ENCODE results near the gene MRTFB. TPM values are rescaled to one million over a fixed set of nuclear protein-coding genes. Genes with fewer than 3 reads are reported as not detected.
A peak's percentile ranks its signal among the peaks of the same experiment; 100 is the strongest.

The MRTFB gene
- total and polyA plus RNA-seq, 3 donors from 2014 or later = 41.4 to 140 (median 91.4) TPM

DNA sequence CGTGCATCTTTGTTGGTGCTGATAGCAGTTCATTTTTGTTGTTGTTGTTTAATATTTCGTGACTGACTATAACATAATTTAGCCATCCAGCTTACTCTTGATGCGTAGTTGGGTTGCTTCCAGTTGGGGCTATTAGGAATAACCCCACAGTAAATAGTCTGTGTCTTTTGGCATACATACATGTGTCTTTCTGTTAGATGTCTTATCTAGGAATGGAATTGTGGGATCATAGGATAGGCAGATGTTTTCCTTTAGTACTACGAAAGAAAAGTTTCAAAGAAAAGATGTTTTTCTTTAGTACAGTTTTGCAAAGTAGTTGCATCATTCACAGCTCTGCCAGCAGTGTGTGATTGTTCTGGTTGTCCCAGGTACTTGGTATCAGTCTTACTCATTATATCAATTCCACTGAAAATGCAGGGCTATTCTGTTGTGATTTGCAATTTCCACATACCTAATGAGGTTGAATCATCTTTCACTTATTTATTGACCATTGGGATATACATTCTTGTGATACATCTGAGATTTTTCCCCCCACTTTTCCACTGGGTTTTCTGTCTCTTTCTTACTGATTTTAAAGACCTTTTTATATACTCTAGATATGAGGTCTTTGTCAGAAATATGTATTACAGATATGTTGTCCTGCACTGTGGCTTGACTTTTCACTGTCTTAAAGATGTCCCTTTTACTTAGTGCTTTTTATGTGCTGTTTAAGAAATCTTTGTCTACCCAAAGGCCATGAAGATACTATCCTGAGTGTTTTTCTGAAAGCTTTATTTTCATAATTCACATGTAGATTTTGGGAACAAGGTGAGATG is 173.3 kb downstream of the MRTFB start:
- no peaks in the 10 kb centered on the region for H3K27me3 ChIP-seq
- H3K36me3 ChIP-seq (ENCODE audit: low read depth, missing control alignments) = no peaks in the 10 kb centered on the region
- no peaks in the 10 kb centered on the region for H3K9me3 ChIP-seq
- H3K27ac ChIP-seq = no peak overlapping the region
- 96 to 98% methylated on average over 4 of the region's 4 CpGs for WGBS, 2 donors
- intact Hi-C loops (cut with DNase I; ENCODE audit: low total_unique reads) = loop anchor here (10.0 kb wide), 1 partner anchor 320 kb away; the partner anchor contains the start of gene ERCC4
- TF ChIP-seq POLR2A (IDR thresholded peaks at IDR 0.05) = no peak
- TF ChIP-seq, protein P1, sequence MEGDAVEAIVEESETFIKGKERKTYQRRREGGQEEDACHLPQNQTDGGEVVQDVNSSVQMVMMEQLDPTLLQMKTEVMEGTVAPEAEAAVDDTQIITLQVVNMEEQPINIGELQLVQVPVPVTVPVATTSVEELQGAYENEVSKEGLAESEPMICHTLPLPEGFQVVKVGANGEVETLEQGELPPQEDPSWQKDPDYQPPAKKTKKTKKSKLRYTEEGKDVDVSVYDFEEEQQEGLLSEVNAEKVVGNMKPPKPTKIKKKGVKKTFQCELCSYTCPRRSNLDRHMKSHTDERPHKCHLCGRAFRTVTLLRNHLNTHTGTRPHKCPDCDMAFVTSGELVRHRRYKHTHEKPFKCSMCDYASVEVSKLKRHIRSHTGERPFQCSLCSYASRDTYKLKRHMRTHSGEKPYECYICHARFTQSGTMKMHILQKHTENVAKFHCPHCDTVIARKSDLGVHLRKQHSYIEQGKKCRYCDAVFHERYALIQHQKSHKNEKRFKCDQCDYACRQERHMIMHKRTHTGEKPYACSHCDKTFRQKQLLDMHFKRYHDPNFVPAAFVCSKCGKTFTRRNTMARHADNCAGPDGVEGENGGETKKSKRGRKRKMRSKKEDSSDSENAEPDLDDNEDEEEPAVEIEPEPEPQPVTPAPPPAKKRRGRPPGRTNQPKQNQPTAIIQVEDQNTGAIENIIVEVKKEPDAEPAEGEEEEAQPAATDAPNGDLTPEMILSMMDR (IDR thresholded peaks at IDR 0.05) = no peak
- DNase-seq = no peak
- H3K4me3 ChIP-seq = no peak overlapping the region
- H3K4me1 ChIP-seq = peaks cover 11% of the 10 kb centered on the region

DNA sequence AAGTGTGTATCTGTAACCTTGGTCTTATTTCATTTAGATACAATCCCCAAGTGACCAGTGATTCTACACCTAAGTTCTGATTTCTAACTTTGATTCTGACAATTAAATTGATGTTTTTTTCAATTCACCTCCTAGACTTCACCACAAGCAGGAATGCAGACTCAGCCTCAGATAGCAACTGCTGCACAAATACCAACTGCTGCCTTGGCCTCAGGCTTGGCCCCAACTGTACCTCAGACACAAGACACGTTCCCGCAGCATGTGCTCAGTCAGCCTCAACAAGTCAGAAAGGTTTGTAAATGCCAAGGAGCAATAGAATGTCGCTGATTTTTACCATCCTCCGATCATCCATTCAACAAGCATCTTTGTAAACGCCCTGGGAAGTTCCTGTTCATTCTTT is 177.7 kb downstream of the MRTFB start:
- Histone ChIP-seq H3K27ac (no peak overlapping the region), H3K27me3 (no peaks in the 10 kb centered on the region), H3K4me1 (no peaks in the 10 kb centered on the region), H3K9me3 (no peaks in the 10 kb centered on the region), H3K36me3 (ENCODE audit: low read depth, missing control alignments) (no peaks in the 10 kb centered on the region), H3K4me3 (no peak overlapping the region)
- intact Hi-C loops (cut with DNase I; ENCODE audit: low total_unique reads) = loop anchor here (10.0 kb wide), 1 partner anchor 324 kb away; the partner anchor contains the start of gene ERCC4
- DNase-seq = no peak
- TF ChIP-seq POLR2A (IDR thresholded peaks at IDR 0.05) = no peak
- TF ChIP-seq, protein P1 (IDR thresholded peaks at IDR 0.05) = no peak
- 78 to 85% methylated on average over 5 of the region's 5 CpGs for WGBS, 2 donors

- H3K36me3 ChIP-seq (ENCODE audit: low read depth, missing control alignments) = no peaks in the 10 kb centered on the region
Measured at GRCh38 chr16:14249291-14250032, 178.3 kb downstream of the MRTFB start.

DNA sequence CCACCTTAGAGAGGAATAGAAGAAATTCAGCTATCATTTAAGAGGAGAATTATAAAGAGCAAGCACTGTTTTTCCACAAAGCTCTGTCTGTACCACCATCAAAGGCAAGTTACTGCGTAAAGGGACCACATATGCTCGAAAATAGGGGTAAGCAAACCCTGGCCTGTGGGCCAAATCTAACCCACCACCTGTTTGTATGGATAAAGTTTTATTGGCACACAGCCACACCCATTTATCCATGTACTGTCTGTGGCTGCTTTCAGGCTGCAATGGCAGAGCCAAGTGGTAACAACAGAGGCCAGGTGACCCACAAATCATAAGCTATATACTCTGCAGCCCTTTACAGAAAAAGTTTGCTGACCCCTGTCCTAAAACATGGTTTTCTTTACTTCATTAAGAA is 180.3 kb downstream of the MRTFB start:
- Histone ChIP-seq H3K4me1 (no peaks in the 10 kb centered on the region), H3K9me3 (no peaks in the 10 kb centered on the region), H3K36me3 (ENCODE audit: low read depth, missing control alignments) (no peaks in the 10 kb centered on the region), H3K27me3 (no peaks in the 10 kb centered on the region), H3K4me3 (no peak overlapping the region), H3K27ac (no peak overlapping the region)
- no peak for DNase-seq
- 93 to 94% methylated on average over 2 of the region's 2 CpGs for WGBS, 2 donors
- intact Hi-C loops (cut with DNase I; ENCODE audit: low total_unique reads) = no loop called here
- TF ChIP-seq, protein P1 (IDR thresholded peaks at IDR 0.05) = no peak
- no peak for TF ChIP-seq POLR2A (IDR thresholded peaks at IDR 0.05)

More at GRCh38 chr16:14249291-14250032, 178.3 kb downstream of the MRTFB start:
- WGBS, 2 donors = 58 to 74% methylated on average over 7 of the region's 7 CpGs
- Histone ChIP-seq H3K27ac (no peak overlapping the region), H3K4me3 (no peak overlapping the region), H3K4me1 (no peaks in the 10 kb centered on the region), H3K27me3 (no peaks in the 10 kb centered on the region), H3K9me3 (no peaks in the 10 kb centered on the region)
- intact Hi-C loops (cut with DNase I; ENCODE audit: low total_unique reads) = loop anchor here (10.0 kb wide), 1 partner anchor 325 kb away; the partner anchor contains the start of gene ERCC4
- peak; percentile 62 for DNase-seq
- no peak for TF ChIP-seq POLR2A (IDR thresholded peaks at IDR 0.05)
- TF ChIP-seq, protein P1 (IDR thresholded peaks at IDR 0.05) = peak; percentile 46 to 81 (median 69)

Data from testis (tissue), 3 donors.